SKM-1 (cell line): ENCODE results near the gene PPIP5K2.
"Not testable (repeated sequence)": the region's sequence is repeated elsewhere in the genome, so short reads cannot be mapped to it uniquely, and the experiment has no call there.

Experiments
- DNase-seq: peaks from one replicate; lab custom pipeline; 2025; ENCODE audit not compliant: unreplicated experiment; lab: John Stamatoyannopoulos, UW

Gene PPIP5K2

DNA sequence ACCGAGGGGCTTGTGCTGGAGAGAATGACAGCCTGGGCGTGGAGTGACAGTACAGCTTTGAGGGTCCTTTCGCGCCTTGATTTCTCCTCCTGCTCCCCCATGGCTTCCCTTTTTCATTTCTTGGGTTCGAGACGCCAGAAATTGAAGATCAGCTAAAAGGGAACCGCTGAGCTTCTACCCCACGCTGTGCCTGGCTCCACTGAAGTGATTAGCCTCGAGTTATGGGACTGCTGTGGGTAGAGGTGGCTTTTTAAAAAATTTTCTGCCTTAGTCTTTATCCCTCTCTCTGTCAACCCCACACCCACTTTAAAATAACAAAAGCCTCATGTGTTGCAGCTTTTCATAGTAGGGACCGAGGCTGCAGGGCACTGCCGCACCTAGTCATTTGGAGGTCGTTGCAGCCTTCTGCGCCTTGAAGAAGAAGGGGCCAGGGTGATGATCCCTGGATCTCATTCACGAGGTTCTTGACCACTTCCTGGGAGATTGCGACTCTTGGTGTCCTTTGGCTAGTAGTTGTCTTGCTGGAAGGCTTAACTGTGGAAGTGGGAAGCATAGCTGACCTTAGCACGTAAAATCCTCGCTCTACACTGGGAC lies 603 bp downstream of the PPIP5K2 start:
- no peak for DNase-seq

DNA sequence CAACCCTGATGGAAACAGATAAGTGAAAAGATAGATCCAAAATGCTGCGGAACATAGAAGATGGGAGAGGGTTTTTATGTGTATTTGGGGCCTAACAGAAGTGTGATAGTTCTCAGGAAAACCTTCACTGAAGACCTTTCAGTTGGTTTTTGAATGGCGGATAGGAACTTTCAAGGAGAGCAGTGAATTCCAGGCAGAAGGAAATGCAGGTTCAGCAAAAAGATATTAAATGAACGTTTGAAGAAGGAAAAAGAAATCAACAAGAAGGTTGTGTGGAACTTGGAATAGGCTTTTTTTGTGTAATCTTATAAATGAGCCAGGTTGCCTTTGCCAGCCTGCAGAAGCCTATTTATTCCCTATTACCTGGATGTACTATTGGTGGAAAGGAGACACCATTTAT lies 2.1 kb downstream of the PPIP5K2 start:
- no peak for DNase-seq

DNA sequence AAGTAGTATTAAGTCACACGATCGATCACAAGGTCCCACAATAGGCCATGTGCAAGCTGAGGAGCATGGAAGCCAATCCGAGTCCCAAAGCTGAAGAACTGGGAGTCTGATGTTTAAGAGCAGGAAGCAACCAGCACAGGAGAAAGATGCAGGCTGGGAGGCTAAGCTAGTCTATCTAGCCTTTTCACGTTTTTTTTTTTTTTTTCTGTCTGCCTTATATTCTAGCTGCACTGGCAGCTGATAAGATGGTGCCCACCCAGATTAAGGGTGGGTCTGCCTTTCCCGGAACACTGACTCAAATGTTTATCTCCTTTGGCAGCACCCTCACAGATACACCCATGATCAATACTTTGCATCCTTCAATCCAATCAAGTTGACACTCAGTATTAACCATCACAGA lies 6.5 kb downstream of the PPIP5K2 start:
- DNase-seq: no peak

DNA sequence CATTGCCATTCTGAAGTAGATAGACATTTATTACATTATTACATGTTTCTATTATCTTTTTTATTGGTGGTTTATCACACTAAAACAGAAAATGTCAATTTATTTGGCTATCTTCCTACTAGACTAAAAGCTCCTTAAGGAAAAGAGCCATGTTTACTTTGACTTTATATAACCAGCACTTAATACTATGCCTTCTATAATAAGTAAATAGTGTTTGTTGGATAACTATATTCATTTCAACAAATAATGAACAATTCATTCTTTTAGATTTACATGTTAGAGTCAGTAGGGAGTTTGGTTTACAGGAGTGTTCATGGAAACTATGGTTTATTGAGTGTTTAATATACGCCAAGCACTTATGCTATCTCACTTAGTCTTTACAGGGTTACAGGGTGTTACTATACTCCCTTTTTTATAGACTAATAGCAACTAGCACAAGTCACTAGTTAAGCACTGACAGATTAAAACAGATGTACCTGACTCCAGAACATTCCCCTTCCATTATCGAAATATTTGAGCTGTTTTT lies 7.3 kb downstream of the PPIP5K2 start:
- DNase-seq: no peak

DNA sequence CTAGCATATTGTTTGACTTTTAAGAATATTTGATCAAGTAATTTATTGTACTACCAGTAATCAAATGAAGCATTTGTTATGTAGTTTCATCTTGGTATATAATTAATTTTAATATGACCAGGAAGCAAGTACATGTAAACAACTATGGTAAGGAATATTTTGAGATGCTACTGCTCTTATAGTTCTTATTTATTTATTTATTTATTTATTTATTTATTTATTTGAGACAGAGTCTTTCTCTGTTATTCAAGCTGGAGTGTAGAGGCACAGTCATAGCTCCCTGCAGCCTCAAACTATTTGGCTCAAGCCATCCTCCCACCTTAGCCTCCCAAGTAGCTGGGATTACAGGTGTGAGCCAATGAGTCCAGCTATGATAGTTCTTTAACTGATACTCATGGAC lies 8.1 kb downstream of the PPIP5K2 start:
- no peak for DNase-seq

DNA sequence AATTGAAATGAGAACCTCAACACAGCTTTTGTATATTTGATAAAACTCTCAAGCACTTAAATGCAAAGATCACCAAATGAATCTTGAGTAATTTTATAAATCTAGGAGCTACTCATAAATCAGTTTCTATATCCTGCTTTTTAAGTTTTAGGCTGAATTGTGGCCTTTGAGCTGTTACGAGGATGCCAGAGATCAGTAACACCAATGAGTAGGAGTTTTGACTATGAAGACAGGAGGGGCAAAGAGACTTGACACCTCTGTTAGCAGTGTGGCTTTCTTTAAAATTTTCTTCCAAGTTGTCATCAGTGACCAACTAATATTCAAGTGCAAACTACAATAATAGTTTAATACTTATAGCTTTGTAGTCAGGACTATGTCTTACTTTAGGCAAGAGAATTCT lies 12.6 kb downstream of the PPIP5K2 start:
- no peak for DNase-seq

DNA sequence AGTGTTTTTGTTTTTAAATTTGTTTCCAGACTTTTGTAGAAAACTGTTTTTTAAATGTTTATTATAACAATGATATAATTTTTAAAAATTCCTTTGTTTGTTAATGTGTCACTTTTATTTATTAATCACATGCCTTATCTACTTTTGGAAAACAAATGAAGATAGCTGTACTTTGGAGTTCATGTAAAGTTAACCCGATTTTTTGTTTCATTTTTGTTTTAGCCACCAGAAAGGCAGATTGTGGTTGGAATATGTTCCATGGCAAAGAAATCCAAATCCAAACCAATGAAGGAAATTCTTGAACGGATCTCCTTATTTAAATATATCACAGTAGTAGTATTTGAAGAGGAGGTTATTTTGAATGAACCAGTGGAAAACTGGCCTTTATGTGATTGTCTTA lies 13.1 kb downstream of the PPIP5K2 start:
- DNase-seq: no peak

DNA sequence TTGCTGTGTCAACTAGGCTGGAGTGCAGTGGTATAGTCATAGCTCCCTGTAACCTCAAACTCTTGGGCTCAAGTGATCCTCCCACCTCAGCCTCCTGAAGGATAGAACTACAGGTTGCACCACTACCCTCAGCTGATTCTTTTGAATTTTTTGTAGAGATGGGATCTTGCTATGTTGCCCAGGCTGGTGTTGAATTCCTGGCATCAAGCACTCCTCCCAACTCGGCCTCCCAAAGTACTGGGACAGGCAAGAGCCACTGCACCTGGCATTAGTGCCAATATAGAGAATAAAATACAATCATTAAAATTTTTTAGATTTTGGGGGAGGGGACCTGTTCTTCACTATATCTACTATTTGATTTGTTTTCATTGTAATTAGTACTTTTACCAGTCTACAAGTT lies 15.4 kb downstream of the PPIP5K2 start:
- DNase-seq: no peak

DNA sequence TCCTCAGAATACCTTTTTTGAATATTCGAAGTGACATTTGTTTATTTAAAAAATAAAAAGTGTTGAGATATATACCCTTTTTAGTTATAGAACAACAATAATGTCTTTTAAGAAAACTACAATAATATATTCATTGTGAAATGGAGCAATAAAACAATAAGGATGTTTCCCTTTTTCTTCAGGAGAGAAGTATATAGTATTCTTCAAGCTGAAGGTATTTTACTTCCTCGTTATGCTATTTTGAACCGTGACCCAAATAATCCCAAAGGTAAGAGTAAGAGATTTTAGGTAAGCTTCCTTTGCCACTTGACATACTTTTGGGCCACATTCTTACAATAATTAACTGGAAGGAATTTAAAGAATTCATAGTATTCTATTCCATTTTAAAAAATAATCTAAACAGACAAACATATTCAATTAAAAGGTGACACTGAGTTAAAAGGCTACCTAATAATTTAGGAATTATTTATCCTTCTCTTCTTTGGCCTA lies 18.1 kb downstream of the PPIP5K2 start:
- DNase-seq: no peak

DNA sequence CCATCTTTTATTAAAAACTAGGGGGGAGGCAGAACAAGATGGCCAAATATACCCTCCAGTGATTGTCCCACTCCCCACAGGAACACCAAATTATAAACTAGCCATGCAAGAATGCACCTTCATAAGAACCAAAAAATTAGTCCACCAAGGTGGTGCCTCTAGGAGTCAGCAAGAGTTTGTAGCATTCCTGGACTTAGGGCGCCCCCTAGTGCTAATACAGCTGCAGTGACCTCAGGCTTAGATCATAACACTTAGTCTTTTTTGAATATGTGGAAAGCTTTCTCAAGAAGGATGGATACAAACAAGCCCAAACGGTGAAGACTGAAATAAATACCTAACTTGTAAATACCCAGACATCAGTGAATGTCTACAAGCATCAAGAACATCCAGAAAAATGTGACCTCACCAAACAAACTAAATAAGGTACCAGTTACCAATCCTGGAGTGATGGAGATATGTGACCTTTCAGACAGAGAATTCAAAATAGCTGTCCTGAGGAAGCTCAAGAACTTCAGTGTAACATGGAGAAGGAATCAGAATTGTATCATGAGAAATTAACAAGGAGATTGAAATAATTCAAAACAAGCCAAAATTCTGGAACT lies 19.3 kb downstream of the PPIP5K2 start:
- peak; percentile 63 for DNase-seq

DNA sequence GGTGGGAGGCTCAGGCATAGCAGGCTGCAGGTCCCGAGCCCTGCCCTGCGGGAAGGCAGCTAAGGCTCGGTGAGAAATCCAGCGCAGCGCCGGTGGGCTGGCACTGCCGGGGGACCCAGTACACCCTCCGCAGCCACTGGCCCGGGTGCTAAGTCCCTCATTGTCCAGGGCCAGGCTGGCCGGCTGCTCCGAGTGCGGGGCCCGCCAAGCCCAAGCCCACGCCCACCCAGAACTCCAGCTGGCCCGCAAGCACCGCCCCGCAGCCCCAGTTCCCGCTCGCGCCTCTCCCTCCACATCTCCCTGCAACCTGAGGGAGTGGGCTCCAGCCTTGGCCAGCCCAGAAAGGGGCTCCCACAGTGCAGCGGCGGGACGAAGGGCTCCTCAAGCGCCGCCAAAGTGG lies 22.0 kb downstream of the PPIP5K2 start:
- DNase-seq: not testable (repeated sequence)

DNA sequence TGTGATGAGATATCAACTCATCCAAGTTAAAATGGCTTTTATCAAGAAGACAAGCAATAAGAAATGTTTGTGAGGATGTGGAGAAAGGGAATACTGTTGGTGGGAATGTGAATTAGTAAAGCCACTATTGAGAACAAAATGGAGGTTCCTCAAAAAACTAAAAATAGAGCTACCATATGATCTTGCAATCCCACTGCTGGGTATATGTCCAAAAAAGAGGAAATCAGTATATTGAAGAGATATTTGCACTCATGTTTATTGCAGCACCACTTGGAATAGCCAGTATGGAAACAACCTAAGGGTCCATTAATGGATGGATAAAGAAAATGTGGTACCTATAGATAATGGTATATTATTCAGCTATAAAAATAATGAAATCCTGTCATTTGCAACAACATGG lies 25.1 kb downstream of the PPIP5K2 start:
- DNase-seq: no peak

DNA sequence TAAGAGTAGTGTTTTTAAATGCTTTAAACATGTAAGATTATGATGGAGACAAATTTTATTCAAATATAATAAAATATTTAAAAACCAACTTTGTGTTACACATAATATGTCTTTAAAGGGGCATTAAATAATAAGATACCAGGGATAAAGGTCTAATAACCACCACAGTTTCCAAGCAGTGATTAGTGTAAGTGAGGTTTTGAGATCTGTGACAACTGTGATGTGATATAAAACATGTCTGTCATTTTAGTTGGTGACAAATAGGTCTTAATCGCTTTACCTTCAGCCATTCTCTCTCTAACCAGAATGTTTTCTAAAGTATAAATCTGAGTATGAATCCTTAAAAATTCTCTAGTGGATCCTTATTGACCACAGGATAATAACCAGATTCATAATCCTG lies 28.1 kb downstream of the PPIP5K2 start:
- DNase-seq: no peak

DNA sequence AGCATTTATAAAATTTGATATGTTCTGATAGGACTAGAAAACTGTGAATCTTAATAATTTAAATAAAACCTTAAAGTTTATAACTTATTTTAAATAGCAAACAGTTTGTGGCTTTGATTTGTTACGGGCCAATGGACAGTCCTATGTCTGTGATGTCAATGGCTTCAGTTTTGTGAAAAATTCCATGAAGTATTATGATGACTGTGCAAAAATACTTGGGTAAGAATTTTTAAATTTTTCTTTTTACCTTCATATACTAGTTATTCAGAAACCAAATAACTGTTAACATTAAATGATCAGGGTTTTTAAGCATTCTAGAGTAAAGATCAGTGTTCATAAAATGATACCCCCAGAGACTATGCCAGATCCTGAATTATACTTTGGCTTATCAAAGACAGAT lies 31.1 kb downstream of the PPIP5K2 start:
- DNase-seq: no peak

DNA sequence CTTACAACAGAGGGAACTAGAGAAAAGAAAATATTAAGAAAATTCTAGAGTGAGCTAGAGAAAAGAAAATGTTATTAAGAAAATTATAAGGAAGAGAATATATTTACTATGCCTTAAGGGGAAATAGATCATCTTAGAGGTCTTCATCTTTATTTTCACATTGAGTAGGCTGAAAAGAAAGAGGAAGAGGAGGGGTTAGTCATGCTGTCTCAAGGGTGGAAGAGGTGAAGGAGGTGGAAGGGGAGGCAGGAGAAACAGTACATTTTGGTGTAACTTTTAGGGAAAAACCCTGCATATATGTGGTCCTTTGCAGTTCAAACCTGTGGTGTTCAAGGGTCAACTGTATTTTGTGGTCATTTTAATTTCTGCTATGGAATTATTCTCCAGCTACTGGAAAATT lies 46.6 kb downstream of the PPIP5K2 start:
- DNase-seq: no peak

DNA sequence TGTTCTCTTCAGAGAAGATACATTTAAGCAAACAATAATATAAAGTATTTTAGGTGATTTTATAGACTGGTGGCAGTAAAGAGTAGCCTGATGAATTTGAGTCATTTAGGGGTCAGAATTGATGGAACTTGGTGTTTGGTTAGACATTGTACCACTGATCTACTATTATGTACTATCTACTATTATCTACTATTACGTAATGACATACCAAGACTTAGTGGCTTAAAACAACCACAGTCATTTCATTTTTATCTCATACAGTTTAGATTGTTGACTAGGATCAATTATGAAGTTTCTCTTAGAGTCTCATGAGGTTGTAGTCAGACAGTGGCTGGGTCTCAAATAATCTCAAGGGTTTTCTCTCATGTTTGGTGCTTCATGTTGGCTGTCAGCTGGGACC lies 54.0 kb downstream of the PPIP5K2 start:
- no peak for DNase-seq

DNA sequence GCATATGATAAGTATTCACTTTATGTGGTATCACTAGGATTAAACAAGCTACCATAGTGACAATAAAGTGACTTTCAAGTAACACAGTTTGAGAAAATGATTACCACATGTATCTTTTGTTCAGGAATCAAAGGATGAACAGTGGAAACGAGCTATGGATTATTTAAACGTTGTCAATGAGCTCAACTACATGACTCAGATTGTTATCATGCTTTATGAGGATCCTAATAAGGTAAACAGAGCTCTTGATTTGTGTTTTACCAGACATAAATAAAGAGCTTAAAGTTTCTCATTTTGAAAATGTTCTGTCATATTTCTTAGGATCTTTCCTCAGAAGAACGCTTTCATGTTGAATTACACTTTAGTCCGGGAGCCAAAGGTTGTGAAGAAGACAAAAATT lies 57.4 kb downstream of the PPIP5K2 start:
- no peak for DNase-seq

DNA sequence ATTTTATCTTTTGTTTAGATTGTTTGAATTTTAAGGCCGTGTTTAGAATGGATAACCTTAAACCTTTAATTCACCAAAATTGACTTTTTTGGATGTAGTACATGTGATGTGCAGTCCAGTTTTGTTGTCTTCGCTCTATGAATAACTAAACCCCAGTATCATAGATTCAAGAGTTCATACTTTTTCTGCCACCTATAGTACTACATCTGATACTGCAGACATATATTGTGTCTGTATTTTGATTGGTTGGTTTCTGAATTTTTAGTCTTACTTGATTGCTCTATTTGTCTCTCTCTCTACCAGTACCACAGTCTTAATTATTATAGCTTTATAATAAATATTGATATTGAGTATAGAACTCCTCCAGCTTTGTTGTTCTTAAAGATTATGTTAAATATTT lies 58.1 kb downstream of the PPIP5K2 start:
- DNase-seq: no peak

DNA sequence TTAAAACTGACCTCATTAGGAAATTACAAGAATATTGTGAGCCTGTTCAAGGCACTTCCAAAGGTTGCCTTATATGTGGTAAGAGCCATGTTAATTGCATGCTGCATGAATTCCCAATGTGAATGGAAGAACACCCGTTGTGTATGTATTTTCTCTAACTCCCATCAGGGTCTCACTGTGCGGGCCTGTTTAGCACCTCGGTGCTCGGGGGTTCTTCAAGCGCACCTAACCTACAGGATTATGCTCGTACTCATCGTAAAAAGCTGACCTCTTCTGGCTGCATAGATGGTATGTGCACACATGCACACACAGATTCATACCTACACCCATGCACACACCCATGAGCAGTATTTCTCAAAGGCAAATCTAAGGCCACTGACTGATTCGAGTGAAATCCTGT lies 66.1 kb downstream of the PPIP5K2 start:
- no peak for DNase-seq

DNA sequence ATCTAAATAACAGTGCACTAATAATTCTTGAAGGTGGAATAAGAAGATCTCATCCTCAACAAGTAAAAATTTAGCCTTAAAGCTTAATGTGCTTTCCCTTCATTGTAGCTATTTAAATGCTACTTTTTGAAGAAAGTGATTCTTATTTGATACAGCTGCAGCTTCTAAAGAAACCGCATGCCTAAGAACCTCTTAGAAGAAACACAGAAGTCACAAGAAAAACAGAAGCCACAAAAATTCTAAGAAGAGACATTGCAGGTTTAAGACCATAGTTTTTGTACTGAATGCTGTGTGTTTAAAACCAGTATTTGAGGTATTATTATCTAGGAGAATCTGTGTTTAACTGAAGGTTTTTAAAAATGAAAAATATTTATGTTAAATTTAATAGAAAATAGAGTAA lies 68.3 kb downstream of the PPIP5K2 start:
- DNase-seq: no peak

DNA sequence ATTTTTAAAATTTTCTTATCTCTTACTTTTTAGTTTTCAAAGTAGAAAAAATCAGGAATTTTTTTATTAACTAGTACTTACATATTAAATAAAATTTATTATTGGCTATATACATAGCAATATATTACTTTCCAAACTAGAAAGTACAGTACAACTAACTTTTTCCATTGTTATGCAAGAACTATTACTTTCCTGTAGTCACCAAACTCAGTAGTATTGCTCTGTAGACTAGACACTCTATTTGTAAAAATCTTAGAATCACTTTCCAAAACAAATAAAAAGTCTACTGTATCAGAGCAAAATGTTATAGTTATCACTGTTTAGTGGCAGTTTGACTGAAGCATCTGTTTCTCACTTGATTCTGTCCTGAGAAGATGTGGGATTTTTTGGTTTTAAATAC lies 83.1 kb downstream of the PPIP5K2 start:
- no peak for DNase-seq

DNA sequence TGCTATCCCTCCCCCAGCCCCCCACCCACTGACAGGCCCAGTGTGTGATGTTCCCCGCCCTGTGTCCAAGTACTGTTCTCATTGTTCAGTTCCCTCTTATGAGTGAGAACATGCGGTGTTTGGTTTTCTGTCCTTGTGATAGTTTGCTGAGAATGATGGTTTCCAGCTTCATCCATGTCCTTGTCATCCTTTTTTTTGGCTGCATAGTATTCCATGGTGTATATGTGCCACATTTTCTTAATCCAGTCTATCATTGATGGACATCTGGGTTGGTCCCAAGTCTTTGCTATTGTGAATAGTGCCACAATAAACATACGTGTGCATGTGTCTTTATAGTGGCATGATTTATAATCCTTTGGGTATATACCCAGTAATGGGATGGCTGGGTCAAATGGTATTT lies 84.9 kb downstream of the PPIP5K2 start:
- DNase-seq: not testable (repeated sequence)
